IPS-11a (cell line): ENCODE measurements around the gene LRFN3.
"Not testable (repeated sequence)": the region's sequence is repeated elsewhere in the genome, so short reads cannot be mapped to it uniquely, and the experiment has no call there.

ENCODE experiments used
- H3K4me3 ChIP-seq: one replicate; pipeline ENCODE4 v1.5.1; 2013; ENCODE audit warnings: low read depth, low read length, control low read depth

LRFN3 gene

DNA sequence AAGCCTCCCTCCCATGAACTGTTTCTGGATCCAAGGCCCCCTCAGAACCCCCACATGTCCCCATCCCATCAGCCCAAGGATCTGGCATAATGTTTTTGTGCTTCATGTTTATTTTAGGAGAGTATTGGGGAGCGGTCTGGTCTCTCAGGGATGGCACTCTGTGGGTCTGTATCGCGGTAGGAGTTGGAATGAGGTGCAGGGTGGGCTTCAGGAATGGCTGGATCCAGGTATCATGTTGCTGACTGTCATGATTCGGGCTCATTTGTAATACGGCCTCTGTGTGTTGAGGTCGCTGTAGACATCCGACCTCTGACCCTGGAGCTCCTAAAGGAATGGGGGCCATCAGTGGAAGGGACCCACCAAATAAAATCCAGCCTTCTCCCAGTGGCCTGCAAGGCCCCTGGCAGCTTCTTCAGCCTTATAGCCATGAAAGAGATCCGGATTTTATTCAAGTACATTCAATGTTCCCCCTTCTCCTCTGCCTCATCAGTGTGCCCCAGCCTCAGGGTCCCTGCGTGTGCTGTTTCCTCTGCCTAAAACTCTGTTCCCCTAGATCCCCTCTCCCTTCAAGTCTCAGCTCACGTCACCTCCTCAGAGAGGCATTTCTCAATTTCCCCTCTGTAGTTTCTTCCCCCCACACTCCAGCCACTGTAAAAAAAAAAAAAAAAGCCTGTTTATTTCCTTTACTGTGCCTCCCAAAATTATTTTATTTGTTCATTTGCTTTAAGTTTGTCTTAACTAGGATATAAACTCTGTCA lies 31.7 kb upstream of the LRFN3 start:
- no peak overlapping the region for H3K4me3 ChIP-seq

DNA sequence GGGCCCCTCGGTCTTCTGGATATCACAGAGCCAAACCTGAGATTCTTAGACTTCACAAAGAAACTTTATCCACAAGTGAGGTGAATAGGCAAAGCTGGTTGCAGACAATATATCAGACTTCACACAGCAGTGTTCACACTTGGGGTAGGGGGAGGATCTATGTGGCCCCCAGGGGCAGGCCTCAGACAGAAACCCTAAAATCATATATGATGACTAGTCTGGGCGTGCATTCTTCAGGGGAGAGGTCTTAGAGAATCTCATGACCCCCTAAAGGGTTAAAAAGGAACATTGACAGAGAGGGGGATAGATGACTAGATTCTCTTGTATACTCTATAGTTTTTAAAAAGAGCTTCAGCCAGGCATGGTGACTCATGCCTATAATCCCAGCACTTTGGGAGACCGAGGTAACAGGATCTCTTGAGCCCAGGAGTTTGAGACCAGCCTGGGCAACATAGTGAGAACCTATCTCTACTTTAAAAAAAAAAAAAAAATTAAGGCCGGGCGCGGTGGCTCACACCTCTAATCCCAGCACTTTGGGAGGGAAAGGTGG lies 30.9 kb upstream of the LRFN3 start:
- no peak overlapping the region for H3K4me3 ChIP-seq

DNA sequence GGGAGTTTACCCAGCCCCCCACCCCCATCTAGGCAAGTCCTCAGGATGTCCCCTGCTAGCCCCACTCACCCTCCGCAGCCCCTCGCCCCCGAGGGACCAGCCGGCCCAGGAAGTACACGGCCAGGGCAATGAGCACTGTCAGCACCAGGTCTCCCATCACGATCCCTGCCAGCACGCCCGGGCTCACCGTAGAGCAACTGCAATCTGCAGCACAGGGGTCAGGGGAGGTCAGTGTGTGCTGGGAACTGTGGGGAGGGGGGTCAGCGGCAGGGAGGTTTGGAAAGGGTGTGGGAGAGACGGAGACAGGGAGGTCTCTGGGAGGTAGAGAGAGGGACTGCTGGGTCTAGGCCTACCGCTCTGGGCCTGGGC lies 28.8 kb upstream of the LRFN3 start:
- no peak overlapping the region for H3K4me3 ChIP-seq

DNA sequence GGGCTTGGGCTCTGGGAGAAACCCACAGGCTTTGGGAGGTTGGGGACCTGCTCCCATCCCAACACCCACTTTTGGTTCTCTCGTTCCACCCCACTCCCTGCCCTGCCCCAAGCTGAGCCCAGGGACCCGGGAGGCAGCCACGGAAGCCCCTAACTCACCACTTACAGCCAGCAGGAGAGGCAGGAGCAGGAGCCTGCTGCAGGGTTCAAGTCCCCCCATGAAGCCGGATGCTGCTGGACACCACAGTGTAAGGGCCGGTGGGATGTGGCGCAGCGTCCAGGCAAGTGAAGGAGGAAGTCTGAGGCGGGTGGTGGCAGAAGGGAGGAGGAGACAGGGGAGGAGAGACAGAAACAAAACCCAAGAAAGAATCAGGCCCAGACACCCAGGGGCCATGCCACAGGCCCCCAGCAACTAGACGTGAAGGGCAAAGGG lies 28.1 kb upstream of the LRFN3 start, which contains the start of gene TYROBP:
Gene TYROBP (minus strand): TSS at position 286 of the 432 bp plus-strand sequence. CDS start 67 bp downstream, at position 219.
- H3K4me3 ChIP-seq: no peak within 1 kb of the TSS

DNA sequence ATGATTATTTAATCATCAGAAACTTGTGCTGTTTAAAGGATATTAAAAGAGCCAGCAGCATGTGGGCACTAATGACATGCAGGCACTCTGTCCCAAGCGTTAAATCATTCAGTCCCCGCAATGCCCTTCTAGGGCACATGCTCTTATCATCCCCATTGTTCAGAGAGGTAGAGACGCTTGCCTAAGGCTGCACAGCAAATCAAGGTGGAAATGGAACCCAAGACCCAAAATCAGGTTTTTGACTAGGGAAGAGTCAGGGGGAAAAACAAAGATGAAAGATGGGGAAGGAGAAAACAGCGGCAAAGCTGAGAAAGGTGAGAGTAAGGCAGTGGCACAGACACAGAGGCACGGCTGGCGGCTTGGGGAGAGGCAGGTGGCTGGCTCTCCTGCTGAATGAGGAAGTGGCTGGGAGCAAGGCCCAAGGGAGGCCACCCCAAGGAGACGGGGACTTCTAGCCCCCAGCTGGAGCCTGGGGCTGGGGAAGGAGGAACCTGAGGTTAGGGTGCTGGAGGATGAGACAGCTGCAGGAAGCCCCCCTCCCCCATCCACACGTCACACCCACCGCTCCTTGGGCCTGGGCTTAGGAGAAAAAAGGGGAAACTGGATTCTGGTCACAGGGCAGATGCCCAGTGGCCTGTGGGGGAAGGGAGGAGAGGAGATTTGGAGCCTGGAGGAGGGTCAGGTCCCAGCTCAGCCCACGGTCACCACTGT lies 27.0 kb upstream of the LRFN3 start:
- H3K4me3 ChIP-seq: no peak overlapping the region

DNA sequence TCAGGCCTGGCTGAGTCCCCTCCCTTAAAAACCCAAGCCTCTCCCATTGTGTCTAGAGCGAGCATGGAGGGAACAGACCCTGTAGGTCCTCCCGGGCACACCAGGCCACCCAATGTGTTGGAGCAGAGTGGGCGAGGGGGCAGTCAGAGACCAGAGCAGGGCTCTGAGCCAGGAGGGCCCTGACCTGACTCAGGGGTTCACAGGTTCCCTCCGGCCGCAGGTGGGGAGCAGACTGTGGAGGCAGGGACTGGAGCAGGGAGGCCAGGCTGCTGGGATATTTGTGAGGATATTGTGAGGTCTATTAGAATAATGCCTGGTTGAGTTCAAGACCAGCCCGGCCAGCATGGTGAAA lies 26.5 kb upstream of the LRFN3 start:
- H3K4me3 ChIP-seq: no peak overlapping the region

DNA sequence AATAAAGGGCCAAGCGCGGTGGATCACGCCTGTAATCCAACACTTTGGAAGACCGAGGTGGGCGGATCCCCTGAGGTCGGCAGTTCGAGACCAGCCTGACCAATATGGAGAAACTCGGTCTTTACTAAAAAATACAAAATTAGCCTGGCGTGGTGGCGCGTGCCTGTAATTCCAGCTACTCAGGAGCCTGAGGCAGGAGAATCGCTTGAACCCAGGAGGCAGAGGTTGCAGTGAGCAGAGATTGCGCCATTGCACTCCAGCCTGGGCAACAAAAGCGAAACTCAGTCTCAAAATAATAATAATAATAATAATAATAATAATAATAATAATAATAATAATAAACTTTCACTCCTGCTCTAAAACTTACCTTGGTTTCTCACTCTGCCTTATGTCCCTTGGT lies 25.8 kb upstream of the LRFN3 start:
- not testable (repeated sequence) for H3K4me3 ChIP-seq

DNA sequence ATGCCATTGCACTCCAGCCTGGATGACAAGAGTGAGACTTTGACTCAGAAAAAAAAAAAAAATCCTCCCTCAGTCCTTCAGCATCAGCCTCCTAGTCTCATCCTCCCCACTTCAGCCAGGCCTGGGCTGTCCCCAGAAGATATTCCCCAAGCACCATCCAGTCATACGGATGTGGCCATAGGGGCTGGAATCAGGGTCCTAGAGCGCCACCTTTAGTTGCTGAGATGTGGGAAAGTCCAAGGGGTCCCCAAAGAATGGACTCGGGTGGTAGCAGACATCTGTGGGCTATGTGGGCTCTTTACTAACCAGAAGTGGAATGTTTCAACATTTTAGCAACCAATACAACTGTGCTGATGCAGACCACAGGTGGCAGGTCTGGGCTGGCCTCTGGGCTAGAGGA lies 25.0 kb upstream of the LRFN3 start:
- H3K4me3 ChIP-seq: no peak overlapping the region

DNA sequence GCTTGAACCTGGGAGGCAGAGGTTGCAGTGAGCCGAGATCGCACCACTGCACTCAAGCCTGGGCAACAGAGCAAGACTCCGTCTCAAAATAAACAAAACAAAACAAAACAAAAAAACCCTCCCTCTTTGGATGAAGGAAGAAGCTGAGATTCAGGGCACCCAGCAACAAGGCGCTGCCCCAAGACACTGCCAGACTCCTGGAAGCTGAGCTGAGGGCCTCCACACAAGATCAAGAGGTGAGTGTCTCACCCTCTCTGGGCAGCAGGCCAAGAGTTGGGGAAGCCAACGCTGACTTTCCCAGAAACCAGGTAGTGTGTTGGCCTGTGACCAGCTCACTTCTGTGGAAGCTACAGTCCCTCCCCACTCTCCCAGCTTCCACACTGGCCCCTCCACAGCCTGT lies 24.4 kb upstream of the LRFN3 start:
- H3K4me3 ChIP-seq: no peak overlapping the region

DNA sequence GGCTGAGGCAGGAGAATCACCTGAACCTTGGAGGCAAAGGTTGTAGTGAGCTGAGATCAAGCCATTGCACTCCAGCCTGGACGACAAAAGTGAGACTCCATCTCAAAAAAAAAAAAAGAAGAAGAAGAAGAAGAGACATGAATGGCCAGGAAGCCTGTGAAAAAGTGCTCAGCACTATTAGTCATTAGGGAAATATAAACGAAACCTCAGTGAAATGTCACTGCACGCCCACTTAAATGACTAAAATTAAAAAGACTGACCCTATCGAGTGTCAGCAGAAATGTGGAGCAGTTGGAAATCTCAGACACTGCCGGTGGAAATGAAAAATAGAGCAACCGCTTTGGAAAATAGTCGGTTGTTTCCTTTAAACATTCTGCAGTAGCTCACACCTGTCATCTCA lies 22.6 kb upstream of the LRFN3 start:
- H3K4me3 ChIP-seq: no peak overlapping the region

DNA sequence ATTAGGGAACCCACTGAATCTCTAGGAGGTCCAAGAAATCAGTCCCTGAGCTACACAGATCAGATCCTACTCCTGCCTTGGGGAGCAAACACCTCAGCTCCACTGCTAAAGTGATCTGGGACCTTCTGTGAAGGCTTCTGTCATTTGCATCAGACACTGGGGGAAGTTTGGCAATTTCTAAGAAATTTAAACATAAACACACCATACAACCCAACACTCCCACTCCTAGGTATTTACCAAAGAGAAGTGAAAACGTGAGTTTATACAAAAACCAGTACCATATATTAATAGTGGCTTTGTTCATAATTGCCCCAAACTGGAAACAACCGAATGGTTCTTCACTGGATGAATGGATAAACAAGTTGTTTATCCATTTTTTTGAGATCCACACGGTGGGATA lies 20.7 kb upstream of the LRFN3 start:
- no peak overlapping the region for H3K4me3 ChIP-seq

DNA sequence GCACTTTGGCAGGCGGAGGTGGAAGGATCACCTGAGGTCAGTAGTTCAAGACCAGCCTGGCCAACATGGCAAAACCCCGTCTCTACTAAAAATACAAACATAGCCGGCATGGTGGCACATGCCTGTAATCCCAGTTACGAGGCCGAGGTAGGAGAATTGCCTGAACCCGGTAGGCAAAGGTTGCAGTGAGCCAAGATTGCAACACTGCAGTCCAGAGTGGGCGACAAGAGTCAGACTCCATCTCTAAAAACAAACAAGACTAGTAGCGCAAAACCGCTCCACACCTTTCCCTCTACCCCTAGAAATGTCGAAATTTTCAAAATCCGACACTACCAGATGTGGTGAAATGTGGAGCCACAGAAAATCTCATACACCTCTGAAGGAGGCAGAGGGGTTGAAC lies 16.9 kb upstream of the LRFN3 start:
- H3K4me3 ChIP-seq: no peak overlapping the region

DNA sequence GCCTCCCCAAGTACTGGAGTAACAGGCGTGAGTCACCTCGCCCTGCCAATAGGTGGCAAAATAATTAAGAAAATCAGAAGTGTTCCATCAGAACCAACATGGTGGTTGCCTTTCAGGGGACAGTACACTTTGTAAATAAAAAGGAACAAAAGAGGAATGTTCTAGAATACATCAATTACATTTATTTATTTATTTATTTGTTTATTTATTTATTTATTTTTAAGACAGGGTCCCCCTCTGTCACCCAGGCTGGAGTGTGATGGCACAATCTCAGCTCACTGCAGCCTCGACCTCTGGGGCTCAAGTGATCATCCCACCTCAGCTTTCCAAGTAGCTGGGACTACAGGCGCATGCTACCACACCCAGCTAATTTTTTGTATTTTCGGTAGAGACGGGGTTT lies 15.2 kb upstream of the LRFN3 start:
- no peak overlapping the region for H3K4me3 ChIP-seq

DNA sequence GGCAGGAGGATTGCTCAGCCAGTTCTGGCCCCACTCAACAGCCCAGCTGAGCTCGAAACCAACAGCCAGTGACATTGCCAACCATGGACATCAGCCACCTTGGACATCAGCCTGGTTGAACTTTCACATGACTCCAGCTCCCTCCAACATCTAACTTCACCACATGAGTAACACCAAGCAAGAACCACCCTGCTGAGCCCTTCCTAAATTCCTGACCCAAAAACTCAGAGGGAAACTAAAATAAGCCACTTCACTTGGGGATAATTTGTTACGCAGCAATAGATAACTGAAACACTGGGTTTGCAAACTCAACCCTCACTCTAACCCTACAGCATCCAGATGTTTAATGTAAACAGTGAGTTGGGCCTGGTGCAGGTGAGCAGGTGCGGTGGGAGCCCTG lies 10.7 kb upstream of the LRFN3 start:
- H3K4me3 ChIP-seq: no peak overlapping the region

DNA sequence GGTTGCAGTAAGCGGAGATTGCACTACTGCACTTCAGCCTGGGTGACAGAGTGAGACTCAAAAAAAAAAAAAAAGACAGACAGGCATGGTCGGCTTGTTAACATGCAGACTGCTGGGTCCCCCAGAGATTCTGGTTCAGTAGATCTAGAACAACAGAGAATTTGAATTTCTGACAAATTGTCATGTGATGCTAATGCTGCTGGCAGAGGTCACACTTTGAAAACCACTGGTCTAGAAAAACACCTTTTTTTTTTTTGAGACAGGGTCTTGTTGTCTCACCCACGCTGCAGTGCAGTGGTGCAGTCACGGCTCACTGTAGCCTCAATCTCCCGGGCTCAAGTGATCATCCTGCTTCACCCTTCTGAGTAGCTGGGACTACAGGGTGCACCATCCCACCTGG lies 7.7 kb upstream of the LRFN3 start:
- no peak overlapping the region for H3K4me3 ChIP-seq

DNA sequence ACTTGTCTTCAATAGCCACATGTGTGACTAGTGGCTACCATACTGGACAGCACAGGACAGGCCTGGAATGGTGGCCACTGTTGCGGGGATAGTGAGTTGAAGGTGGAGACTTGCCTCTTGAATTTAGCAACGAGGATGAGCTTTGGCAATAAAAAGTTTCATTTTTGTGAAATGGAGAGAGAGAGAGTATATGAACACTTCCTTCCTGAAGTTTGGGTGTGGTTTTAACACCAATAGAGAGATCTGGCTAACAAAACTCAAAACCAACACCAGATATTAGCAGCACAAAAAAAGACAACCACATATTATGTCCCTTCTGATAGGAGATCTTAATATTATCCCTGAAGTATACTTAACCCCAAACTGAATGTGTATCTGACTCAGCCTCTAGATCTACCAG lies 6.3 kb upstream of the LRFN3 start:
- H3K4me3 ChIP-seq: no peak overlapping the region

DNA sequence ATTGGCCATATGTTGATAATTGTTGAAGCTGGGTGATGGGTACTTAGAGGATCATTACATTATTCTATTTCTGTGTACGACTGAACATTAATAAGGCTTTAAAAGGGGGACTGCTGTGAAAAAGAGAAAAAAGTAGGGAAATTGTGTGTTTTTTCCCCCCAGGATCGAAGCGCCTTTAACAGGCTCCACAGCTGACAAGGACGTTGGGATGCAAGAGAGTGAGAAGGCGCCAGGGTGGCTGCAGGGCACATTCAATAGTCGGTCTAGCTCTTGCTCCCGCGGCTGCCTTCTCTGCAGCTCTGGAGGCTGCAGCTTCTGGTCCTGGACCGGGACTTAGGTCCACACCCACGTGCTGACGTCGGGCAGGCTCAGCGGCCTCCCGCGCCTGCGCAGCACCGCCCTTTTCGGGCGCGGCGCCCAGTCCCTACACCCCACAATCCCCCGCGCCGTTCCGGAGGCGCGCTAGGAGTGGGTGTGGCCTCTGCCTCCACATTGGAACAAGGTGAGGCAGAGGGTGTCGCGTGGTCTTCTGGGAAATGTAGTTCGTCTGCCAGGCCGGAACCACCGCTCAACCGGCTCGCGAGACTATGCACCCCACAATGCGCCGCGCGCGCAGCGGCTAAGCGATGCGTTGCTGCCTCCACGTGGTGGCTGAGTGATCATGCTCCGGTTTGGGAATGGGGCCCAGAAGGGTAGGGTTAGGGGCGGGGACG lies 4.9 kb upstream of the LRFN3 start:
- H3K4me3 ChIP-seq: peak overlapping the region; percentile 2

DNA sequence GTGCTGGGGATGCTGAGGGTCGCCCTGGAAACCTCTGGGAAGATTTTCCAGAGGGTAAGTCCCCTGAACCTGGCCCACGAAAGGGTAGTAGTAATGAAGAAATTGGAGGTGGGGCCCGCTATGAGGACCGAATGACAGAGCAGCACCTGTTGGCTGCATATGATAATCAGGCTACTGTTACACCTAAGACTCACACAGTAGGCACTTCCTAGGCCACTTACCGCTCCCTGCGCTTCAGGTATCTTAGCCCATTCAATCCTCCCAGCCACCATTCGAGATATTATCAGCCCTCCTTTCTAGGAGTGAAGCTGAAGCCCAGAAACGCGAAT lies 4.3 kb upstream of the LRFN3 start:
- no peak overlapping the region for H3K4me3 ChIP-seq

DNA sequence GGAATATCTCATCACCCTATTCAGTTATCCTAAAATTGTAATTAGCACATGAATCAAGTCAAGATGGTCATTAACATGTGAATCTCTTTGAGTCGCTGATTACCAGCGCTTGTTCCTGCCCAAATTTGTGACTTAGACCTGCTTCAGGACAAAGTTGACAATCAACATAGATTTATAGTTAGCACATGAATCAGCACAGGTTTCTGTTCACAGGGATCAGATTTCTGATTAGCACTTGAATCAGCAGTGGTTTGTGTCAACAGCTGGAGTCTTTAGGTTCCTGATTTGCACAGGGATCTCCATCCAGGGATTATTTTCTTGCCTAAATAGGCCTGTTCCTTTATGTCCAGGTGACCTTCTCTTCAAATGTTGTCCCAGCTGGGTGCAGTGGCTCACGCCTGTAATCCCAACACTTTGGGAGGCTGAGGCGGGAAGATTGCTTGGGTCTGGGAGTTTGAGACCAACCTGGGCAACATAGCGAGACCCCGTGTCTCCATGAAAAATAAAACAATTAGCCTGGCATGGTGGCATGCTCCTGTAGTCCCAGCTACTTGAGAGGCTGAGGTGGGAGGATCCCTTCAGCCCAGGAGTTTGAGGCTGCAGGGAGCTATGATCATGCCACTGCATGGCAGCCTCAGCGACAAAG lies 3.8 kb upstream of the LRFN3 start:
- H3K4me3 ChIP-seq: no peak overlapping the region

DNA sequence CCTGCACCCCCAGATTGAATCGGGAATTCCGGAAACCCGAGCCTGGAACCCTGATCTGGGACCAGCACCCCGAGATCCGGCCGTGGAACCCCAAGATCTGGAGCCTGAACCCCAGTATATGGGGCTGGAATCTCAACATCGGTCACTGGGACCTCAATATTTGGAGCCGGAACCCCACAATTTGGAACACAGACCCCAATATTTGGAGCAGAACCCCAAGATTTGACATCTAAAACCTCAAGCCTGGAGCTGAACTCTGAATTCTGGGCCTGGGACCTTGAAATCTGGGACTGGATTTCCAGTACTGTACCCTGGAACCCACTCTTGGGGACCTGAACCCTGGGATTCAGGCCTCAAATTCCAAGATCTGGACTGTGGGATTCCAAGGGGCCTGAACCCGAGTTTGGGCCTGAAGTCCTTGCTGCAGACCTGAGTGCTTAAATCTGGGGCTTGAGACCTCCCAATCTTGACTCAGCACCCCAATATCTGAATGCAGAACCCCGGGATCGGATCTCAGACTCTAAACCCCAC lies 629 bp downstream of the LRFN3 start:
- peak overlapping the region; percentile 47 for H3K4me3 ChIP-seq
